HG03108 (cell line): ENCODE data around the gene DAP.

Source experiments
- ATAC-seq: cut with Tn5 transposase; IDR thresholded peaks from one replicate; pipeline ENCODE4 v1.9.1; 2021; ENCODE audit warnings: moderate library complexity; ENCODE audit not compliant: unreplicated experiment

DAP gene

DNA sequence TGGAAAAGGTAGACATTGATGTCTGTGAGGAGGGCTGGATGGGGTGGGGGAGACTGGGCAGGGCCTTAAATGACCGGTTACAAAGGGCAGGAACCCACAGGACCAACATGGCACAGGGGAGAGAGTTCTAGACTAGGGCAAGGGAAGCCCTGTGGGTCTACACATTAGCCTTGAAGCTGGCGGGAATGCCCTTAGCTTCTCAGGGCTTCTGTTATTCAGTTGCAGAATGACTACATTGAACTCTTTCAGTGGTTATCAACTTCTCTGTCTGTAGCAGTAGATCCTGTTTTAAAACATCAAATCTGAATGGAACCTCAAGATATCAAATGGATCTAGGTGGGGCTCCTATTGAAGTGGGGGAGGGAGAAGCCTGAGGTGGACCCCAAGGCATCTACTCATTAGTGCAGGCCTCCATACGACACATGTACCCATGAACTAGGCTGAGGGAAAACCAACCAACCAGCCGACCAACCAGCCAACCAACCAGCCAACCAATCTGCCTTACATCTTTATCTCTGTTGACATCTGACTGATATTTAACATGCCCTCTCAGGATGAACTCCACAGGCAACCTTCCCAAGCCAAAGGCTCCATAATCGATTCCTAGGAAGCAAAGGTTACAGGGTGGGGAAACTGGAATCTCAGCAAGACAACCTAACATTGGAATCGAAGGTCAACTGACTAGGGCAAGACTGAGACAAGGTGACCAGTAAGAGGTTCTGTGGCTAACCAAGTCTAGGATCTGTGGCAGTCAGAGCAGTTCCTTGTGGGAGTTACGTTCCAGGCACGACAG, 48.3 kb downstream of the DAP start:
- peak; percentile 89 for ATAC-seq

DNA sequence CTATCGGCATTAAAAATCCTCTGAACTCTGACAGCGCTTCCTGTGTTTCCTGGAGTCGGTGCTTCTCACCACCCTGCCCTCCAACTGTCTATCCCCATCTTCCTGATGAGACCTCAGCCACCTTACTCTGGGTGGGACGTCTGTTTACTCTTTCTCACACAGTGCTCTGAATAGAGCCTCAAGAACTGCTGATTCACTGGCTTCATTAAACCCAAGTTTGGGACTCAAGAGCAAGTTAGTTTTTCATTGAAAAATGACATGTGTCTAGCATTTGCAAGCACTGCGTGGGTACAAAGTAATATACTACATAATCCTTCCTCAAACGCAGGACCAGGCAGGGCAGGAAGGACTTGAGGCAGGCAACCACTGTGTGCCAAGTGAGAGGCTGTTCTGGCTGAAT, 49.5 kb downstream of the DAP start:
- ATAC-seq = no peak

DNA sequence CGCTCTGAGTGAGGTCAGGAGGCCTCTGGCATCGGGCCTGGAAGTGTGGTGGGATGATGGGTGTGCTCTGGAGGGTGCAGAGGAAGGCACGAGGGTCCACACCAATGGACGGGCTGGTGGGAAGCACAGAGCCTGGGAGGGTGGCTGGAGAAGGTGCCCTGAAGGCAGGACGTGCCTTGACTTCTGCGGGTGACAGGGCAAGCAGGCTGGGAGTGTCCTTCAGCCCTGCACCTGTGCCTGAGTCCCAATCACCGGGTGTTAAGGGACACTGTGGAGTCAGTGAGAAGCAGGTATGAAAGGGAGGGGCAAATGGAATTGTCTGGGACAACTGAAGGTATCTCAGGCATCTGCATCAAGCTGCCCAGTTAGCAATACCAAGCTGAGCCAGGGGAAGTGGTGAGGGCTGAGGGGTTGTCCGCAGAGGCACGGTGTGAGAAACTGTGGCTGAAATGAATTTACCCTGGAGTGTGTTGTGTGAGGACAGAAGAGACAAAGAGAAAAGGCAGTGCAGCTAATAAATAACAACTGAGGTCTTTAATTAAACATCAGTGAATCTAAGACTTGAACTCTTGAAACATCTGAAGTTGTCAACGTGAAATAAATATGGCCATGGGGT, 50.4 kb downstream of the DAP start:
- ATAC-seq = no peak

DNA sequence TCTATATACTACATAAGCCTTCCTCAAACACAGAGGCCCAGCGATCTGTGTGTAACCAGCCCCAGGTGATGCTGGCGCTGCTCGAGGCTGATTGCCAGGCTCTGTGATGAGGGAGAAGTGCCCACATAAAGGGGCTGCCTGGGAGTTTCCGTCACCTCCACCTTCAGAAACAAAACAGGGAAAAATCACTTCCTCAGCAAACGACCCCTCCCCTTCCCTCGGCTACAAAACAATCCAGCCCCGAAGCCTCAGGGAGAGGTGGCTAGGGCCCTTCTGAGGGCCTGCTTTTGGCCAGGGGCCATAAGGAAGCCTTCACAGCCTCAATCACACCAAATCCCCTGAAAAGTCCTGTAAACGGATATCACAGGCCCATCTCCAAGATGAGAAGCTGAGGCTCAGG, 51.1 kb downstream of the DAP start:
- no peak for ATAC-seq

DNA sequence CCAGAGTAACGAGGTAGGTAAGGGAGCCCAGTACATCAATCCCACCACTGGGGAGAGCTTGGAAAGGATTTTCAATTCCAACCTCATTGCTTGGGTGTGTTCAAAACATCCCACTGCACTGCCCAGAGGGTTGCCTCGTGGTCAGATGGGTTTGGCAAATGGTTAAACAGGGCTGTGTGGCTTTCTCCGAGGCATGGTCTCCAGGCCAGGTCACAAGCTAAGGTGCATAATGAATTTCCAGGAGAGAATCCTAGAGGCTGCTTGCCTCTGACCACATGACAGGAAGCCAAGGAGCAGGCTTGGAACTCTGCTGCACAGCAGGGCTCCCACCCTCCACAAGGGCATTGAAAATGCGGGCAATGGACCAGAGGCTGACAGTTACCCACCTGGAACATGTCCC, 51.6 kb downstream of the DAP start:
- no peak for ATAC-seq

DNA sequence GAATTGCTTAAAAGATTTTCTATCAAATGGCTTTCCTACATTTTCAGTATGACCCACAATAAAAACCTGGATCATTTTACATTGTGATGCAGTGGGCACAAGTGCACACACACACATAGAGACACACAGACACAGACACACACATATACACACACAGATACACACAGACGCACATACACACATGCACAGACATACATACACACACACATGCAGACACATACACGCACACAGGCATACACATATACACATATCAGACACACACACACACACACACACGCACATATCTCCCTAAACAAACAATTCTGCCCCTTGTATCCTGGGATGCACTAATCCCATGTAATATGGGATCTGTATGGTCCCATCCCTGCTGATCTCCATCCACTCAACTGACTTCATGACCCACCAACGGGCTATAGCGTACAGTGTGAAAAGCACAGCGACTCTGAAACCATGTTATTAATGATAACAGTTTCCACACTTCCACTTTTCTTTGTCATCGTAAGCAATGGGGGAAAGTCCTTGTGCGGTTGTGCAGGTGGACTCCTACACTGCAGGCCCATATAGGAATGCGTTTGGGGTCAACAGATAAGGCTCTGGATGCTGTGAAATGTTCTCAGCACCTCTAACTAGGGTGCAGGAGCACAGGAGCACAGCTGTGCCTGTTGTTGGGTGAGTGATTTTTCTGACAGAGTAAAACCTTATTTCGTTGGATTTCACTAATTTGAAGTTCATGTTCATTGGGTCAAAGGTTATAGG, 52.7 kb downstream of the DAP start:
- no peak for ATAC-seq

DNA sequence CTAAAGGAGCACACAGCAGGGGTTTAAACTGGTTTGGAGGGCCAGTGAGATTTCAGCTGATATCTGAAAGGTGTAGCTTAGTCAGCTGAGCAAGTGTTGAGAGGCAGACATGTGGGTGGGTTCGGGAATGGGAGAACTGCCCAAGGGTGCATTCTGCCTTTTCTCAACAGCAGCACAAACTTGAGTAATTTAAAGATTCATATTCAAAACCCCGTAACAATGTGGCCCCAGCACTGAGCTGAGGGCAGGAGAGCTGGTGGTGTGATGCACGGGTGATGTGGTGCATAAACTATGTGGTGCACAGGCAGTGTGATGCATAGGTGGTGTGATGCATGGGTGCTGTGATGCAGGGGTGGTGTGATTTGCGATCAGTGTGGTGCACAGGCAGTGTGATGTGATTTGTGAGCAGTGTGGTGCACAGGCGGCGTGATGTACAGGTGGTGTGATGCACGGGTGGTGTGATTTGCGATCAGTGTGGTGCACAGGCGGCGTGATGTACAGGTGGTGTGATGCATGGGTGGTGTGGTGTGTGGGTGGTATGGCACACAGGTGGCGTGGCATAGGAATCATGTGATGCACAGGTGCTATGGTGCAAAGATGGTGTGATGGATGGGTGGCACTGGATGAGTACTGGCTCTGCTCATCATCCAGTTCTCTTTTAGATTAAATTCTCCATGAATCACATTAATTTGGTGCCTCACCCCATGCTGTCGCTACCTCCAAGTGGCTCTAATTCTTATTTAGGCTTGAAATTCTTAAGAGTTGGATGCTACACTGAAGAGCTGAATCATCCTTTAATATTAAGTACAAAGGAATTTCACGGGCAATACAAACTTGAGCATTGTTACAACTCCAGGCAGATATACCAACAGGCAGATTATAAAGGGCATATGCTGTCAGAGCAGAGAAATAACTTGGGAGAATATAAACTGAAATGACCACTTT, 53.6 kb downstream of the DAP start:
- ATAC-seq = no peak

DNA sequence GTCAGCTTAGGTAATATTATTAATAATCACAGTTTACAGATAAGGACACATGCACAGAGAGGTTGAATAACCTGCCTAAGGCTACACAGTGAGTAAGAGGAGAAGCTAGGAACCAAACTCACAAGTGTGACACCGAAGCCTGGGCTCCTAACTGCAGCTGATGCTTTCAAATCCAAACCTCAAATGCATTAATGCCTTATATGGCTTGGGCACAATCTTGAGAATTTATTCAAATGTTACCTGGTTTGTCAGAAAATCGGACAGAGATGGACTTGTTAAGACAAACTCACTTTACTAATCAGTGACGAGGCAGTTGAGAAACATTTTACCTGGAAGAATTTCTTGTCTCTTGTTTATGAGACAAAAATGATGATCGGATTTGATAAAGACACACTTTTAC, 54.7 kb downstream of the DAP start:
- ATAC-seq = no peak

DNA sequence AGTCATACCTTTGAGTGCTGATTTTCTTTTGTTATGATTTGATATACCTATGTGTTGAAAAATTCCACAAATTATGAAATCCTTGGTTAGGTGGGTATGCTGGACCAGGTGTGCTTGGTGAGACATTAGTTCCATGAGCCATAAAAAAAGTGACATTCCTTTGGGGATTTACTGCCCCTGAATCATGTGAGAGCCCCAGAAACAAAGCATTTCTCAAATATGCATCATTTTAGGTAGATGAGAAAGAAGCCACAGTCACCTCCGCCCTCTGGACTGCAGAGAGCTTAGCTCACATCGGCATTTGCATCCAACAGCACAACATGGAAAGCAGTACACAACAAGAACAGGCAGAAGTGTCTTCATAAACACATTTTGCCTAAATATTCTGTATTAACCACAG, 55.3 kb downstream of the DAP start:
- no peak for ATAC-seq

DNA sequence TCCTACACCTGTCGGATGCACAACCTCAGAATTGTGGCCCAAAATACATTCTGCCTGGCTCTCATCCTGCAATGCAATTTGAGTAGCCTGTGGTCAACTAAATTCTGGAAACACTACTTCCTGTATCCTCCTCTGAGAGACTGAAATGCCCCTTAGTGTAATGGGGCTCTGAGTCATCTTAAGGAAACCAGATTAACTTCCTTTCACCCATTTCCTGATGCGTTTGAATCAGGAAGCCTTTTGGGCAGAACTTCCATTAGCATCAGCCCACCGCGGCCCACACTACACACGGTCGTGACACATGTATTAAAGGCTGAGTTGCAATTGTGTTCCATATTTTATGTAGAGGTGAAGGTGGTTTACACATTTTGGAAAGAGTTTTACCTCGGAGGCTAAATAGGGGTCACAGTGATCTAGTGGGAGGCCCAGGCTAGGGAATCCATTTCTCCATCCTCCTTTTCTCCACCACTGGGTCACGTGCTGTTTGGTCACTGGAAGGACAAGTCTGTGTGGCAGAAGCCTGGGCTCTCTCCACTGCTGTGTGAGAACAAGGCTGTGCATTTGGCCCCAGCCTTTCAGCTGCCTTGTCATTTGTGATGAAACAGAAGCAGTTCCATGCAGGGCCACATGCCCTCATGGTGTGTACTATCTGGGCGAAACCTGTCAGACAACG, 55.9 kb downstream of the DAP start:
- ATAC-seq = no peak

DNA sequence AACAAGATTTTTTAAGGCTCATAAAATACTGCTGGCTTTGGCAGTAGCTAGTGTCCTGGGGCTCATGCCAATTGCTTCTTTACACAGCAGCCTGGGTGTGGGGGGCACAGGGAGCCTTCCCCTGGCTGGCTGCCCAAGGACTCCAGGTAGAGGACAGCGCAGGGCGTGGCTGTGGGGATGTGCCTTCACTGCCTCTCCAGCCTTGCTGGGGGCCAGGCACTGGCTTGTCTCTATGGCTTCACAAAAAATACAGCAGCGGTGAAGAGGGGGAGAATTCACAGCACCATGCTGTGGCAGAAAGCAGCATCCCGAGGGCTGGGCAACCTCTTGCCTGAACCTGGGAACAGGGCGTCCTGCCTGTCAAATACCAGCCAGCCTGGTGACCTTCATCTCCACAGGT, 57.4 kb downstream of the DAP start:
- no peak for ATAC-seq

DNA sequence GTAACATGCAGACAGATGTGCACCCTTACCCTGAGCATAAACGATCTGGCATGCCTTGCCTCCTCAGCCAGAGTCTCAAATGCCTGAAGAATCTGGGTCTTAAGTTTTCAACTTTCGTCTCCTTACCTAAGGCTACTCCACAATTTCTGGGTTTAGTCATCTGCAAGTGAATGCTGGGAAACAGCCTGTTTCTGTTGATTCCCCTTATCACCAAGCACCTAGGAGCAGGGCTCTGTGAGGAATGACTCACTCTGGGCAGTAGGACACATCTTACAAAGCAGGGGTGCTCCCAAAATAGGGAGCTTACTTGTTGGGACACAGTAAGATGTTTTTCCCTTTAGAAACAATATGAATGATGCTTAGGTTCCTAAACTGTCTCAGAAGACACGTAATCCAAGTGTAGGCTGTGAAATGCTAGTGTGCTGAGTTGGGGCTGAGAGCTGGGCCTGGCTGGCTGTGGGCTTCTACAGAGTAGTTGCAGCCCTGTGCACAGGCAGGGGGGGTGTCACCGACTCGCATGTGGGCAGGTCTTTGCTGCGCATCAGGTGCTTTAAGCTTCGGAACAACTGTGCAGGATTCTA, 58.0 kb downstream of the DAP start:
- no peak for ATAC-seq

DNA sequence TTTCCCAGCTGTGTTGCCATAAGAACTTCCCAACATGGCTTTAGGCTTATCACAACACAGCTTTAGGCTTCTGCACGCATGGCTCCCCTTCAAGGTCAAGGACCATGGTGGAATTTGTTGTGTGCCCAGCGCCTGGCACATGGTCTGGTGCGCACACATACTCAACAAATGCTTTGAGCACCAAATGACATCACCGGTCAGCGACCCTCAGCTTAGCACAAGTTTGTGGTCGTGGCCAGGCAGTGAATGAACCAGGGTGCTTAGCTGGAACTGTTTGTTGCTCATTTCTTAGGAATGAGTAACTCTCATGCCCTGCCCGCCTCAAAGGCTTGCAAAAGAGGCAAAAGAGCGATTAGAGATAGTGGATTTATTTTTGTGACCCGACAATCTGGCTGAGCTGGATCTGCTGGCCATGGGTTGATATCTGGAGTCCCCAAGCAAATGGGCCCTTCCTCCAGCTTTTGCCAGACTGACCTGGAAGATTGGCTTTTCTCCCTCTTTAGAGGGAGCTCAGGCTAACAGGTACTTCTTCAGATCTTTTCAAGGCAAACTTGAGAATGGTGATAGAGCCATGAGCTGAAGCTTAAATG, 58.9 kb downstream of the DAP start:
- no peak for ATAC-seq

DNA sequence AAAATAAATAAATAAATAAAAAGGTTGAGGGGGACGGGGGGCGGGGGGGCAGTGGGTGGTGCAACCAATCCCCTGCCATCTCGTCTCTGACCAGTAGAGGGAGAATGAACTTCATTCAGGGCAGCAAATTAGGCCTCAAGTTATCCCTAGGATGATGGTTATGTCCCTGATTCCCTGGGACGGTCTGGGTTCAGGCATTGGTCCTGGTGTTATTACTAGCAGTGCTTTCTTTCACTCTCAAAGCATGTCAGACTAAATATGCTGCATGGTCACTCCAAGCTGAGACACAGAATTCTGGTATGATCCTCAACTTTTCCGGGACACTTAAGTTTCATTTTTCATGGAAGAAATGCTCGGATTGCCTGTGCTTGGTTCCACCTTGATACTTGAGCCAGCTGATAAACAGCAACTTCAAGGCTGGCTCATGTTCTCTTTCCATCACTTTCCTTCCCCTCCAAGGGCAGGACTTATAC, 59.4 kb downstream of the DAP start:
- no peak for ATAC-seq

DNA sequence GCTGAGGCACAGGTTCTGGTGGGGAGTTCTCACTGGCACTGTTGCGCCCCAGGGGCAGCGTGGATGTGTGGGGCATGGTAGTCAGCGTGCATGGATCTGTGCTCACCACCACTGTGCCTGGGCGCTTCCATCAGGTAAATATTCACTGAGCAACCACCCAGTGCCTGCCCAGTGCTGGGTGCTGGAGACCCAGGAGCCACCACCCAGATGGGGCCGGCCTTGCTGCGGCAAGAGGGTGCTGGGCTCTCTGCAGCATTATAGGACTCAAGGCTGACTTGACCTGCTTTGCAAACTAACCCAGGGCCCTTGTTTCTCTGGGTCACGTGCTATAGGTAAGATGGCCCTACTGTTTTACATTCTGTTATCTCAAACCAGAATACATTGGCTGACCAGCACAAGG, 60.5 kb downstream of the DAP start:
- ATAC-seq = no peak

DNA sequence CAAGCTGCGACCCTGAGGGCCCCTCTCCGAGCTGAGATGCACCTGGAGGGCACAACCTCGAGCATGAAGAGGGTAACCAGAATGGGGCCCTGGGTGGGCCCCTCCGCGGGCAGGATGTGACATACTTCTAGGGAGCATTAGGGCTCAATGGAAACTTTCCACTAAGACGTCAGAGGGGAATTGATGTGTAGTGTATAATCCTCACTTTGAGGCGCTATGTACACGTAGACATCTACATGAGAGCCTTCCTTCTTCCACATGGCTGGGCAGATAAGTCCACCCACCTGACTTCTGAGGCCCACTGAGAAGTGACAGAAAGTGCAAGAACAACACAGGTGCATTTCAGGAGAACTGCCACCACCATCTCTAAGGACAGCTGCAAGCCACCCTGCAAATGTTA, 61.0 kb downstream of the DAP start:
- ATAC-seq = peak; percentile 56

DNA sequence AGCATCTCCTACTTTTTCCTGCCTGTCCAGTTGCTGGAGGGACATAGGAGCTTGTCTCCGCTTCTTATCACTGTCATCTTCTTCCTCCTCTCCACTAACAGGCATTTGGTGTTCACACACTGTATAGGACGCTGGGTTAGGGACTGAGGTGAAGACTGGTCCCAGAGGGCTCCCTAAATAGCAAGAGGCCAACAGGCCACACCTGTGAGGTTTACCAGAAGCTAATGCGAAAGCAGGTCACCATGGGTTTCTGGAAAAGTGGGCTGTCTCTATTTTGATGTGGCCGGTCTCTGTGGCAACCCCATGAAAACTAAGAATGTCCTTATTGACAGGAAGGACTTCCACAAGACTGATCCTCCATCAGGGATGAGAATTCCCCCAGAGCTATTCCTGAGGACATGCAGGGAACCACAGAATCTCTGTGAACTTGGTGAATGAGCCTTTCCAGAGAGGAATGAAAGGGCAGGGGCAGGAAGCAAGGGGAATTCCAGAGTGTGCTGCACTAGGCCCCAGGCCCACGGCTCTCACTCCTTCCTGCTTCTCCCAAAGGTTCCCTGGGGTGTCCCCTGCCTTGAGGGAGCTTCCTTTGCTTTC, 61.7 kb downstream of the DAP start:
- peak; percentile 49 for ATAC-seq

DNA sequence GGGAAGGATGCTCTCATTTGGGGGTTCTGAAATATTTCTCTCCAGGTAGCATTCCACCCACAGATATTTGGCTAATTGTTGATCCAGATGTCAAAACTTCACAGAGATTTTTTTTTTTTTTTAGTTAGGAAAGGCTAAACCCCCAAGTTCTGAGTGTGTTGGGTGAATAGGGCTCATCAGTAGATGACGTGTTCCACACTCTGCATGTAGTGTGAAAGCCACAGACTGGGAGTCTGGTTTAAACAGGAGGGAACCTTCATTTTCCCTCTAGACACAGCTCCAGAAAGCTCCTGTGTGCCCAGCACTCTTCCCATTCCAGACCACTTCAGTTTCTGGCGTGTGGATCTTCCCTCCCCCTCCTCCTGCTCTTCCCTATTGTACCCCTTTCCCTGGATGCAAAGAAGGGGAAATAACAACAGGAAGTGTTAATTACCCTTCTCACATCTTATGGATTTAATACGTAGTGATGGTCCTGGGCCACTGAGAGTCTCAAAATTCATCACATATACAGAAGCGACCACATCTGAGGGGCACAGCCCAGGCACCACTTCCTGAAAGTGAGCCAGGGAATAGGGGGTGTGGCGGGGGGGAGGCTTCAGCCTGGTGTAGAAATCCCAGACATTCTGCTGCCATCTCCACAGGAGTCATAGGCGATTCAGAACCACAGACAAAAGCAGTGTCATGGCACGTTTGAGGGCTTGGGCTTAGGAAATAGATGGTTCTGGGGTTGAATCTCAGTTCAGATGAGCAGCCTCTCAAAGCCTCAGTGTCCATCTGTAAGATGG, 65.1 kb downstream of the DAP start:
- ATAC-seq = no peak
